Measurements from ENCODE around the gene RGPD3. TPM values are rescaled to one million over a fixed set of nuclear protein-coding genes. Genes with fewer than 3 reads are reported as not detected.

The RGPD3 gene
- total and polyA plus RNA-seq, 10 of the 15 experiments (the other 5 are each of a cell fraction or from before 2014, with no cell fraction given): 0.03 to 0.44 (median 0.09) TPM

GRCh38 chr2:106366204-106366885, 101.9 kb downstream of the RGPD3 start:
- Histone ChIP-seq H2AFZ (ENCODE audit: control insufficient read depth, low read depth, low read length) (no peak overlapping the region), H4K20me1 (ENCODE audit: control insufficient read depth, insufficient read depth) (no peaks in the 10 kb centered on the region), H3K36me3 (ENCODE audit: control insufficient read depth in 2 of 2, insufficient read depth in 2 of 2, low read length in 1 of 2) (no peaks in the 10 kb centered on the region), H3K9ac (ENCODE audit: control insufficient read depth, insufficient read depth, low read length) (no peak overlapping the region), H3K4me2 (ENCODE audit: control insufficient read depth, insufficient read depth) (no peak overlapping the region), H3K4me1 (ENCODE audit: control insufficient read depth, insufficient read depth, low read length) (no peaks in the 10 kb centered on the region), H3K79me2 (ENCODE audit: control insufficient read depth, insufficient read depth, low read length) (no peaks in the 10 kb centered on the region), H3K4me3 (no peak overlapping the region), H3K27me3 (replicated peaks in 1 of 2; ENCODE audit: control insufficient read depth in 2 of 2, insufficient read depth in 2 of 2, low read length in 1 of 2) (no peaks in the 10 kb centered on the region), H3K9me3 (replicated peaks; ENCODE audit: control insufficient read depth, insufficient read depth, low read length) (no peaks in the 10 kb centered on the region), H3K27ac (ENCODE audit: control insufficient read depth, insufficient read depth) (no peak overlapping the region)
- CTCF ChIA-PET: interaction anchor here (1.1 kb wide), 1 partner anchor 23 kb away, joined by 3 read pairs; no protein-coding TSS in a partner anchor
- in situ Hi-C loops (cut with MboI) (no loop called here), intact Hi-C loops (cut with micrococcal nuclease; ENCODE audit: unreplicated experiment) (no loop called here)
- POLR2A ChIA-PET: interaction anchor here (0.5 kb wide), 1 partner anchor 907 kb away, joined by 3 read pairs; no protein-coding TSS in a partner anchor
- ATAC-seq: no peak
- SMC1A ChIA-PET (ENCODE audit: uncharacterized antibody, unreplicated experiment): no interaction called here
- no peak for TF ChIP-seq ZNF592 (IDR thresholded peaks at IDR 0.05)
- no peak for TF ChIP-seq MXI1 (IDR thresholded peaks at IDR 0.05; ENCODE audit: low read depth, low read length)
- TF ChIP-seq KLF5 (IDR thresholded peaks at IDR 0.05; ENCODE audit: partially characterized antibody): no peak
- TF ChIP-seq YY1 (IDR thresholded peaks at IDR 0.05; ENCODE audit: low read depth, low read length): no peak
- TF ChIP-seq EGR1 (IDR thresholded peaks at IDR 0.05; ENCODE audit: borderline replicate concordance in 1 of 2, low read depth in 2 of 2, low read length in 2 of 2): no peak
- TF ChIP-seq RAD21 (IDR thresholded peaks at IDR 0.05; ENCODE audit: insufficient read depth, low read depth, low read length): no peak
- no peak for TF ChIP-seq SMAD1 (IDR thresholded peaks at IDR 0.05; ENCODE audit: low read depth, partially characterized antibody)
- no peak for TF ChIP-seq TBL1XR1 (IDR thresholded peaks at IDR 0.05; ENCODE audit: low read depth, low read length)
- no peak for TF ChIP-seq HSF1 (IDR thresholded peaks at IDR 0.05; ENCODE audit: low read depth, low read length)
- TF ChIP-seq CHD2 (IDR thresholded peaks at IDR 0.05; ENCODE audit: borderline replicate concordance, low read depth, low read length): no peak
- TF ChIP-seq ELK1 (IDR thresholded peaks at IDR 0.05; ENCODE audit: low read depth, low read length): no peak
- DNase-seq (ENCODE audit: low read depth, low spot score): no peak
- 42% methylated on average over 12 of the region's 12 CpGs for WGBS (ENCODE audit: insufficient coverage, insufficient replicate concordance, low lambda C conversion rate, missing lambda C conversion rate)
- FAIRE-seq: no peak
- RAD21 ChIA-PET (ENCODE audit: unreplicated experiment): no interaction called here
- BruUV-seq (replicated peaks): no TSS peak
